Neural crest cell (in vitro differentiated cells): ENCODE measurements around the gene RBM26. TPM values are rescaled to one million over a fixed set of nuclear protein-coding genes. Genes with fewer than 3 reads are reported as not detected.

Experiments
- DNase-seq: peaks from one replicate; pipeline ENCODE4 v3.0.0; 2021; ENCODE audit warnings: low read depth, mixed read lengths, low spot score
- H3K27ac Mint-ChIP-seq: one replicate; pipeline ENCODE4 v1.8.0; 2021; ENCODE audit warnings: mild to moderate bottlenecking, mixed read lengths; ENCODE audit not compliant: unreplicated experiment
- H3K27me3 Mint-ChIP-seq: 2 replicates; pipeline ENCODE4 v1.8.0; 2021; ENCODE audit warnings: low read depth, mild to moderate bottlenecking, mixed read lengths
- H3K36me3 Mint-ChIP-seq: 2 replicates; pipeline ENCODE4 v1.8.0; 2021; ENCODE audit warnings: low read depth, mild to moderate bottlenecking, mixed read lengths
- H3K4me1 Mint-ChIP-seq: 2 replicates; pipeline ENCODE4 v1.8.0; 2021; ENCODE audit warnings: mixed read lengths
- H3K4me3 Mint-ChIP-seq: one replicate; pipeline ENCODE4 v1.8.0; 2021; ENCODE audit warnings: mild to moderate bottlenecking, mixed read lengths
- H3K9me3 Mint-ChIP-seq: 2 replicates; pipeline ENCODE4 v1.8.0; 2021; ENCODE audit warnings: mixed read lengths
- total RNA-seq: library from RNA; stranded (reverse); gene quantifications from 2 replicates; pipeline ENCODE4 v1.2.1, GENCODE V29; 2021
- TF ChIP-seq, protein P1 (sequence below): fragments of 200-600 bp; sonication (generic); conservative IDR thresholded peaks from 2 replicates; pipeline ENCODE4 v1.5.0; 2021; ENCODE audit warnings: antibody characterized with exemption, mild to moderate bottlenecking

Gene RBM26
- total RNA-seq, 1 donor from 2014 or later: 78.1 TPM

DNA sequence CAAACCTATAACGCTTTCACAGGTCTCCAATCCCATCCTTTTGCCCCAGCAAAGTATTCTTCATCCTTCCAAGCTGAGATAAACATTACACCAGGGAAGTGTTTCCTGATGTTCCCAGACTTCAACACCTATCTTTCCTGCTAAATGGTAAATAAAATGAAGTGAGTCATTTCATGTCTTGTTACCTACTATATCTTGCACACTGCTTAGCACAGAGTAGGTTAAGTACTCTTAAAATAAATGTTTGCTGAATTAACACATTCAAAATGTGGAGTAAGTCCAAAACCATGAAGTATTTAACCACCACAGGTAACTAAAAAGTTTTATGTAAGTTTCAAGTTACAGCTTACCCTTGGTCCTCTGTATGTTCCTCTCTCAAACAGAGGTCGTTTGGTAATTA lies 3.4 kb downstream of the RBM26 start:
- TF ChIP-seq, protein P1, sequence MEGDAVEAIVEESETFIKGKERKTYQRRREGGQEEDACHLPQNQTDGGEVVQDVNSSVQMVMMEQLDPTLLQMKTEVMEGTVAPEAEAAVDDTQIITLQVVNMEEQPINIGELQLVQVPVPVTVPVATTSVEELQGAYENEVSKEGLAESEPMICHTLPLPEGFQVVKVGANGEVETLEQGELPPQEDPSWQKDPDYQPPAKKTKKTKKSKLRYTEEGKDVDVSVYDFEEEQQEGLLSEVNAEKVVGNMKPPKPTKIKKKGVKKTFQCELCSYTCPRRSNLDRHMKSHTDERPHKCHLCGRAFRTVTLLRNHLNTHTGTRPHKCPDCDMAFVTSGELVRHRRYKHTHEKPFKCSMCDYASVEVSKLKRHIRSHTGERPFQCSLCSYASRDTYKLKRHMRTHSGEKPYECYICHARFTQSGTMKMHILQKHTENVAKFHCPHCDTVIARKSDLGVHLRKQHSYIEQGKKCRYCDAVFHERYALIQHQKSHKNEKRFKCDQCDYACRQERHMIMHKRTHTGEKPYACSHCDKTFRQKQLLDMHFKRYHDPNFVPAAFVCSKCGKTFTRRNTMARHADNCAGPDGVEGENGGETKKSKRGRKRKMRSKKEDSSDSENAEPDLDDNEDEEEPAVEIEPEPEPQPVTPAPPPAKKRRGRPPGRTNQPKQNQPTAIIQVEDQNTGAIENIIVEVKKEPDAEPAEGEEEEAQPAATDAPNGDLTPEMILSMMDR: no peak
- H3K9me3 Mint-ChIP-seq: no peaks in the 10 kb centered on the region
- DNase-seq: no peak

GRCh38 chr13:79402074-79402635 lies 3.9 kb downstream of the RBM26 start:
- Mint-ChIP-seq H3K4me3 (peak overlapping the region; percentile 41), H3K4me1 (peaks cover 38% of the 10 kb centered on the region), H3K9me3 (no peaks in the 10 kb centered on the region), H3K27ac (peak overlapping the region; percentile 3), H3K36me3 (peaks cover 12% of the 10 kb centered on the region), H3K27me3 (no peaks in the 10 kb centered on the region)
- no peak for DNase-seq
- TF ChIP-seq, protein P1: no peak

More for the DNA sequence above, 3.4 kb downstream of the RBM26 start:
- H3K27ac Mint-ChIP-seq: peak overlapping the region; percentile 3
- H3K36me3 Mint-ChIP-seq: peaks cover 10% of the 10 kb centered on the region
- H3K4me1 Mint-ChIP-seq: peaks cover 43% of the 10 kb centered on the region
- H3K27me3 Mint-ChIP-seq: no peaks in the 10 kb centered on the region
- peak overlapping the region; percentile 41 for H3K4me3 Mint-ChIP-seq

DNA sequence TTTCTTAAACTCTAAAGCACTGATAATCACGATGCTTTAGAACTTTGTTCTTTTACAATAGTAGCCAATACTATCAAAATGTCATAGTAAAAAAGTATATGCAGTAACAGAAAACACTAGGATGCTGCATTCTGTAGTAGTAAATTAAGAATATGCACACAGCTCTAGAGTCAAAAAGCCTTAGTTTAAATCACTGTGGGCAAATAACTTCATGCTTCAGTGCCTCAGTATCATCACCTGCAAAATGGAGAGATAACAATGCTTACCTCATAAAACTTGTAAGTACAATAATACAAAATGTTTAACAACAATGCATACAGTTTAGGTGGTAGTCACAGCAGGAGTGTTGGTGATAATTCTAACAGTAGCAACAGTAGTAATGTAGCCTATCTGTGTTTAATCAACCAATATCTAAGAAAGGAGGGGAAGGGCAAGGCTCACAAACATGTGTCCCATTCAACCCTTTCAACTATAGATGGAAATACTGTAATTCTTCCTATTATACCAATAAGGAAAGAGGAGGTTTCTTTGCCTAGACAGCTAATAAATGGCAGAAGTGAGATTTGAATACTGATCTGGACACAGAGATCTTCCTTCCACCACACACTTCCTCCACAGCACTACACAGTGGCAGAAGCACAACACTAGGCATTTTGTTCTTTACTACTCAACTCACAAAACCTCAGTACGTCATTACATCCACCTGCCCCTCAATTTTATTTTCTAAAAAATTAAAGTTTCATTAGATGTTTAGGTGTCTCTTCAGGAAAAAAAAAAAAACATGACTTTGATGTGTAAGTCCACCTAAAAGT lies 4.6 kb downstream of the RBM26 start:
- TF ChIP-seq, protein P1: no peak
- no peak for DNase-seq
- Mint-ChIP-seq H3K9me3 (no peaks in the 10 kb centered on the region), H3K27me3 (no peaks in the 10 kb centered on the region), H3K4me3 (peak overlapping the region; percentile 71), H3K27ac (no peak overlapping the region), H3K36me3 (peaks cover 18% of the 10 kb centered on the region), H3K4me1 (peaks cover 32% of the 10 kb centered on the region)

- Mint-ChIP-seq H3K4me1 (peaks cover 42% of the 10 kb centered on the region), H3K36me3 (peaks cover 40% of the 10 kb centered on the region), H3K27ac (no peak overlapping the region), H3K4me3 (no peak overlapping the region), H3K27me3 (no peaks in the 10 kb centered on the region), H3K9me3 (peaks cover 8% of the 10 kb centered on the region)
- TF ChIP-seq, protein P1: no peak
- DNase-seq: no peak
Observed at GRCh38 chr13:79398915-79399314, 7.1 kb downstream of the RBM26 start.

DNA sequence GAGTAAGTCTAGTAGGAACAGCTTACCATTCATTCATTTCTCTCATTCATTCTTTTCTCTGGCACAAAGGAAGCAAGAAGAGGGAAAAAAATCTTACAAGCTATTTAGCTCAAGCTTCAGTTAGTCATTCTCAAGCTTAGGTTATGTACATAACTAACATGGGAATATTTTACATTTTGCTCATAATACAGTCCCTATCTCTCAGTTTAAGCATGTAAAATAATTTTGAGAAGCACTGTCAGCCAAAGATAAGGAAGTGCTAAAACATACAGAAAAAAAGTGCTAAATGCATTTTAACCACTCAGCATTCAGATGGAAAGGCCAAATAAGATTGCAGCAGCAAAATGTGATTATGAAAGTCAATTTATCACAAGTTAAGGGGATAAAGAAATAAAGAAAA lies 7.9 kb downstream of the RBM26 start:
- Mint-ChIP-seq H3K27ac (no peak overlapping the region), H3K4me3 (no peak overlapping the region), H3K27me3 (no peaks in the 10 kb centered on the region), H3K4me1 (peaks cover 49% of the 10 kb centered on the region), H3K9me3 (peaks cover 8% of the 10 kb centered on the region), H3K36me3 (peaks cover 42% of the 10 kb centered on the region)
- TF ChIP-seq, protein P1: no peak
- no peak for DNase-seq
